ENCODE measurements around the gene KCNQ5. TPM values are rescaled to one million over a fixed set of nuclear protein-coding genes. Genes with fewer than 3 reads are reported as not detected.

Gene KCNQ5
- total RNA-seq, 1 experiment from 2014 or later: 9.4 TPM

- peak overlapping the region; percentile 10; the same call in 1 of the 2 replicates for H3K27ac ChIP-seq (ENCODE audit: low read length)
- TF ChIP-seq TCF7L2 (IDR thresholded peaks at IDR 0.05; ENCODE audit: low read depth, low read length) (no peak), POLR2AphosphoS5 (IDR thresholded peaks at IDR 0.05; ENCODE audit: low read depth, low read length) (no peak), SIN3A (IDR thresholded peaks at IDR 0.05; ENCODE audit: borderline replicate concordance, insufficient read depth, low read depth, low read length) (no peak)
- TF ChIP-seq, protein P1, sequence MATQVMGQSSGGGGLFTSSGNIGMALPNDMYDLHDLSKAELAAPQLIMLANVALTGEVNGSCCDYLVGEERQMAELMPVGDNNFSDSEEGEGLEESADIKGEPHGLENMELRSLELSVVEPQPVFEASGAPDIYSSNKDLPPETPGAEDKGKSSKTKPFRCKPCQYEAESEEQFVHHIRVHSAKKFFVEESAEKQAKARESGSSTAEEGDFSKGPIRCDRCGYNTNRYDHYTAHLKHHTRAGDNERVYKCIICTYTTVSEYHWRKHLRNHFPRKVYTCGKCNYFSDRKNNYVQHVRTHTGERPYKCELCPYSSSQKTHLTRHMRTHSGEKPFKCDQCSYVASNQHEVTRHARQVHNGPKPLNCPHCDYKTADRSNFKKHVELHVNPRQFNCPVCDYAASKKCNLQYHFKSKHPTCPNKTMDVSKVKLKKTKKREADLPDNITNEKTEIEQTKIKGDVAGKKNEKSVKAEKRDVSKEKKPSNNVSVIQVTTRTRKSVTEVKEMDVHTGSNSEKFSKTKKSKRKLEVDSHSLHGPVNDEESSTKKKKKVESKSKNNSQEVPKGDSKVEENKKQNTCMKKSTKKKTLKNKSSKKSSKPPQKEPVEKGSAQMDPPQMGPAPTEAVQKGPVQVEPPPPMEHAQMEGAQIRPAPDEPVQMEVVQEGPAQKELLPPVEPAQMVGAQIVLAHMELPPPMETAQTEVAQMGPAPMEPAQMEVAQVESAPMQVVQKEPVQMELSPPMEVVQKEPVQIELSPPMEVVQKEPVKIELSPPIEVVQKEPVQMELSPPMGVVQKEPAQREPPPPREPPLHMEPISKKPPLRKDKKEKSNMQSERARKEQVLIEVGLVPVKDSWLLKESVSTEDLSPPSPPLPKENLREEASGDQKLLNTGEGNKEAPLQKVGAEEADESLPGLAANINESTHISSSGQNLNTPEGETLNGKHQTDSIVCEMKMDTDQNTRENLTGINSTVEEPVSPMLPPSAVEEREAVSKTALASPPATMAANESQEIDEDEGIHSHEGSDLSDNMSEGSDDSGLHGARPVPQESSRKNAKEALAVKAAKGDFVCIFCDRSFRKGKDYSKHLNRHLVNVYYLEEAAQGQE (IDR thresholded peaks at IDR 0.05; ENCODE audit: insufficient read depth in 1 of 2, low read depth in 2 of 2, low read length in 1 of 2): no peak
- TF ChIP-seq, protein P2, sequence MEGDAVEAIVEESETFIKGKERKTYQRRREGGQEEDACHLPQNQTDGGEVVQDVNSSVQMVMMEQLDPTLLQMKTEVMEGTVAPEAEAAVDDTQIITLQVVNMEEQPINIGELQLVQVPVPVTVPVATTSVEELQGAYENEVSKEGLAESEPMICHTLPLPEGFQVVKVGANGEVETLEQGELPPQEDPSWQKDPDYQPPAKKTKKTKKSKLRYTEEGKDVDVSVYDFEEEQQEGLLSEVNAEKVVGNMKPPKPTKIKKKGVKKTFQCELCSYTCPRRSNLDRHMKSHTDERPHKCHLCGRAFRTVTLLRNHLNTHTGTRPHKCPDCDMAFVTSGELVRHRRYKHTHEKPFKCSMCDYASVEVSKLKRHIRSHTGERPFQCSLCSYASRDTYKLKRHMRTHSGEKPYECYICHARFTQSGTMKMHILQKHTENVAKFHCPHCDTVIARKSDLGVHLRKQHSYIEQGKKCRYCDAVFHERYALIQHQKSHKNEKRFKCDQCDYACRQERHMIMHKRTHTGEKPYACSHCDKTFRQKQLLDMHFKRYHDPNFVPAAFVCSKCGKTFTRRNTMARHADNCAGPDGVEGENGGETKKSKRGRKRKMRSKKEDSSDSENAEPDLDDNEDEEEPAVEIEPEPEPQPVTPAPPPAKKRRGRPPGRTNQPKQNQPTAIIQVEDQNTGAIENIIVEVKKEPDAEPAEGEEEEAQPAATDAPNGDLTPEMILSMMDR (IDR thresholded peaks at IDR 0.05): no peak; the same call in 1 of the 2 replicates
- no peak overlapping the region for H3K4me3 ChIP-seq (ENCODE audit: low read depth in 2 of 2, low read length in 2 of 2)
- CTCF ChIA-PET: no interaction called here
- no peaks in the 10 kb centered on the region for H3K36me3 ChIP-seq (ENCODE audit: control insufficient read depth, insufficient read depth, low read length)
- no peaks in the 10 kb centered on the region for H3K4me1 ChIP-seq (ENCODE audit: control insufficient read depth, insufficient read depth, low read length)
- BruUV-seq (replicated peaks): no TSS peak
- H3K9me3 ChIP-seq (ENCODE audit: control insufficient read depth, insufficient read depth, low read depth, low read length): no peaks in the 10 kb centered on the region
- H3K27me3 ChIP-seq (ENCODE audit: control insufficient read depth, insufficient read depth, low read length): no peaks in the 10 kb centered on the region
- POLR2A ChIA-PET: no interaction called here
- in situ Hi-C loops (cut with HindIII; ENCODE audit: low pct_unique_long_range_greater_than_20kb, low sequenced_read_pairs): no loop called here
- ATAC-seq (peak; percentile 45; the same call in 1 of the 2 replicates), DNase-seq (ENCODE audit: low read depth, low spot score) (no peak)
- intact Hi-C loops (cut with micrococcal nuclease; ENCODE audit: unreplicated experiment): no loop called here
These were observed 190.1 kb downstream of the KCNQ5 start for GRCh38 chr6:72811971-72812421.

DNA sequence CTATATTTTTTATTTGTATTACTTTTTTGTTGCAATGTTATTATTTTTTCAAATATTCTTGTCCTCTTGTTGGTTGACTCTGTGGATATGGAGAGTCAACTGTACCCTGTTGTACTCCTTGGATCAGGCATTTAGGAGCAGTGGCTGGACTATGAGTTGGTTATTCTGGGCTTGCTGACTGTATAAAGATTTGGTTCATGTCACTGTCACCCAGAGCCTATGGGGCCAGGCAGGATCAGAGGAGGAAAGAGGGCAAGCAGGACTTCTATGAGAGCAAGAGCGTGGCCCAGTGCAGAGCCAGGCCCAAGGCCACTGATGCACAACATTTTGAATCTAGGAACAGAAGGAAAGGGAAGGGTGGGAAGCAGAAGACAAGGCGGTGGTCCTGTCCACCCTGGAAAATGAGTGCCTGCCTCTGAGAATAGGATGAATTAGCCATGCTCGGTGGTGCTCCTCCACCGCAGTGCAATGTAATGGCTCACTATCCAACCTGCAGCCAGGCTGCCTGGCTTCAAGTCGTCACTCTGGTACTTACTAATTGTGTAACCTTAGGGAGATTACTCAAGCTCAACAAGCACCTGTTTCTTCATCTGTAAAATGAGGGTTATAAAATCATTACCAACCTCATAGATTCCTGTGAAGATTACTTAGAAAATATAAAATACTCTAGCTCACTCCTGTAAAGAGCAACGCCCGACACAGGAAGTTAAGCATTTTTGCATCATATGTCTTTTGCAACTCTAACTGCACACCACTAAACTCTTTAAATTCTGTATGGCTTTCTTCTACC lies 192.1 kb downstream of the KCNQ5 start:
- TF ChIP-seq POLR2AphosphoS5 (IDR thresholded peaks at IDR 0.05; ENCODE audit: low read depth, low read length): no peak
- TF ChIP-seq TCF7L2 (IDR thresholded peaks at IDR 0.05; ENCODE audit: low read depth, low read length): no peak
- TF ChIP-seq, protein P1 (IDR thresholded peaks at IDR 0.05; ENCODE audit: insufficient read depth in 1 of 2, low read depth in 2 of 2, low read length in 1 of 2): no peak
- TF ChIP-seq, protein P2 (IDR thresholded peaks at IDR 0.05): no peak
- no peak for TF ChIP-seq SIN3A (IDR thresholded peaks at IDR 0.05; ENCODE audit: borderline replicate concordance, insufficient read depth, low read depth, low read length)
- Histone ChIP-seq H3K27me3 (ENCODE audit: control insufficient read depth, insufficient read depth, low read length) (no peaks in the 10 kb centered on the region), H3K9me3 (ENCODE audit: control insufficient read depth, insufficient read depth, low read depth, low read length) (no peaks in the 10 kb centered on the region), H3K4me3 (ENCODE audit: low read depth in 2 of 2, low read length in 2 of 2) (no peak overlapping the region), H3K36me3 (ENCODE audit: control insufficient read depth, insufficient read depth, low read length) (no peaks in the 10 kb centered on the region), H3K27ac (ENCODE audit: low read length) (no peak overlapping the region), H3K4me1 (ENCODE audit: control insufficient read depth, insufficient read depth, low read length) (no peaks in the 10 kb centered on the region)
- no TSS peak for BruUV-seq (replicated peaks)
- POLR2A ChIA-PET: no interaction called here
- intact Hi-C loops (cut with micrococcal nuclease; ENCODE audit: unreplicated experiment) (no loop called here), in situ Hi-C loops (cut with HindIII; ENCODE audit: low pct_unique_long_range_greater_than_20kb, low sequenced_read_pairs) (no loop called here)
- CTCF ChIA-PET: no interaction called here
- ATAC-seq (no peak), DNase-seq (ENCODE audit: low read depth, low spot score) (no peak)

All from Panc1 (cell line).